ENCODE results near the gene DSC1. TPM values are rescaled to one million over a fixed set of nuclear protein-coding genes. Genes with fewer than 3 reads are reported as not detected.
A peak's percentile ranks its signal among the peaks of the same experiment; 100 is the strongest.

DSC1 gene, protein sequence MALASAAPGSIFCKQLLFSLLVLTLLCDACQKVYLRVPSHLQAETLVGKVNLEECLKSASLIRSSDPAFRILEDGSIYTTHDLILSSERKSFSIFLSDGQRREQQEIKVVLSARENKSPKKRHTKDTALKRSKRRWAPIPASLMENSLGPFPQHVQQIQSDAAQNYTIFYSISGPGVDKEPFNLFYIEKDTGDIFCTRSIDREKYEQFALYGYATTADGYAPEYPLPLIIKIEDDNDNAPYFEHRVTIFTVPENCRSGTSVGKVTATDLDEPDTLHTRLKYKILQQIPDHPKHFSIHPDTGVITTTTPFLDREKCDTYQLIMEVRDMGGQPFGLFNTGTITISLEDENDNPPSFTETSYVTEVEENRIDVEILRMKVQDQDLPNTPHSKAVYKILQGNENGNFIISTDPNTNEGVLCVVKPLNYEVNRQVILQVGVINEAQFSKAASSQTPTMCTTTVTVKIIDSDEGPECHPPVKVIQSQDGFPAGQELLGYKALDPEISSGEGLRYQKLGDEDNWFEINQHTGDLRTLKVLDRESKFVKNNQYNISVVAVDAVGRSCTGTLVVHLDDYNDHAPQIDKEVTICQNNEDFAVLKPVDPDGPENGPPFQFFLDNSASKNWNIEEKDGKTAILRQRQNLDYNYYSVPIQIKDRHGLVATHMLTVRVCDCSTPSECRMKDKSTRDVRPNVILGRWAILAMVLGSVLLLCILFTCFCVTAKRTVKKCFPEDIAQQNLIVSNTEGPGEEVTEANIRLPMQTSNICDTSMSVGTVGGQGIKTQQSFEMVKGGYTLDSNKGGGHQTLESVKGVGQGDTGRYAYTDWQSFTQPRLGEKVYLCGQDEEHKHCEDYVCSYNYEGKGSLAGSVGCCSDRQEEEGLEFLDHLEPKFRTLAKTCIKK
- not detected for total RNA-seq
- long read RNA-seq = 0 reads

GRCh38 chr18:31162825-31163435 lies at the start of gene DSC1:
DSC1 (minus strand) TSS chr18:31162856; CDS start chr18:31162594, 262 bp downstream.
- Histone ChIP-seq H3K36me3 (no peaks in the 10 kb centered on the region), H3K27ac (no peak within 1 kb of the TSS), H3K27me3 (ENCODE audit: low read depth) (no peaks in the 10 kb centered on the region), H3K4me3 (no peak within 1 kb of the TSS), H3K4me1 (no peaks in the 10 kb centered on the region), H3K9me3 (no peaks in the 10 kb centered on the region)
- DNase-seq = no peak
- intact Hi-C loops (cut with DNase I) = no loop called here
- ATAC-seq = no peak
- TF ChIP-seq CTCF (IDR thresholded peaks at IDR 0.05) = no peak

- Histone ChIP-seq H3K27me3 (ENCODE audit: low read depth) (no peaks in the 10 kb centered on the region), H3K9me3 (no peaks in the 10 kb centered on the region), H3K27ac (no peak overlapping the region), H3K36me3 (no peaks in the 10 kb centered on the region), H3K4me1 (peaks cover 13% of the 10 kb centered on the region), H3K4me3 (no peak overlapping the region)
- TF ChIP-seq CTCF (IDR thresholded peaks at IDR 0.05) = no peak
- DNase-seq = no peak
- intact Hi-C loops (cut with DNase I) = no loop called here
- no peak for ATAC-seq
Observed at GRCh38 chr18:31211047-31211446, 48.4 kb upstream of the DSC1 start.

- no peak for TF ChIP-seq CTCF (IDR thresholded peaks at IDR 0.05)
- Histone ChIP-seq H3K4me3 (no peak overlapping the region), H3K27me3 (ENCODE audit: low read depth) (no peaks in the 10 kb centered on the region), H3K9me3 (no peaks in the 10 kb centered on the region), H3K36me3 (no peaks in the 10 kb centered on the region), H3K4me1 (peaks cover 20% of the 10 kb centered on the region), H3K27ac (no peak overlapping the region)
- intact Hi-C loops (cut with DNase I) = no loop called here
- DNase-seq (no peak), ATAC-seq (no peak)
Observed at GRCh38 chr18:31209041-31209440, 46.4 kb upstream of the DSC1 start.

- no peaks in the 10 kb centered on the region for H3K9me3 ChIP-seq
Observed at GRCh38 chr18:31207391-31207790, 44.7 kb upstream of the DSC1 start.

More at GRCh38 chr18:31207391-31207790, 44.7 kb upstream of the DSC1 start:
- Histone ChIP-seq H3K4me3 (no peak overlapping the region), H3K27ac (no peak overlapping the region), H3K36me3 (no peaks in the 10 kb centered on the region), H3K4me1 (peaks cover 26% of the 10 kb centered on the region), H3K27me3 (ENCODE audit: low read depth) (no peaks in the 10 kb centered on the region)
- TF ChIP-seq CTCF (IDR thresholded peaks at IDR 0.05) = no peak
- intact Hi-C loops (cut with DNase I) = no loop called here
- DNase-seq = no peak
- ATAC-seq = peak in 1 of 2 donors; percentile 40

Measured in lower lobe of right lung (tissue), 2 donors.